ENCODE results near the gene LST1.

- TF ChIP-seq, protein P1, sequence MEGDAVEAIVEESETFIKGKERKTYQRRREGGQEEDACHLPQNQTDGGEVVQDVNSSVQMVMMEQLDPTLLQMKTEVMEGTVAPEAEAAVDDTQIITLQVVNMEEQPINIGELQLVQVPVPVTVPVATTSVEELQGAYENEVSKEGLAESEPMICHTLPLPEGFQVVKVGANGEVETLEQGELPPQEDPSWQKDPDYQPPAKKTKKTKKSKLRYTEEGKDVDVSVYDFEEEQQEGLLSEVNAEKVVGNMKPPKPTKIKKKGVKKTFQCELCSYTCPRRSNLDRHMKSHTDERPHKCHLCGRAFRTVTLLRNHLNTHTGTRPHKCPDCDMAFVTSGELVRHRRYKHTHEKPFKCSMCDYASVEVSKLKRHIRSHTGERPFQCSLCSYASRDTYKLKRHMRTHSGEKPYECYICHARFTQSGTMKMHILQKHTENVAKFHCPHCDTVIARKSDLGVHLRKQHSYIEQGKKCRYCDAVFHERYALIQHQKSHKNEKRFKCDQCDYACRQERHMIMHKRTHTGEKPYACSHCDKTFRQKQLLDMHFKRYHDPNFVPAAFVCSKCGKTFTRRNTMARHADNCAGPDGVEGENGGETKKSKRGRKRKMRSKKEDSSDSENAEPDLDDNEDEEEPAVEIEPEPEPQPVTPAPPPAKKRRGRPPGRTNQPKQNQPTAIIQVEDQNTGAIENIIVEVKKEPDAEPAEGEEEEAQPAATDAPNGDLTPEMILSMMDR (IDR thresholded peaks at IDR 0.05): no peak
- TF ChIP-seq POLR2A (IDR thresholded peaks at IDR 0.05): no peak
Observed at GRCh38 chr6:31631681-31632278, 45.7 kb downstream of the LST1 start.
